Measurements from ENCODE around the gene SEC16A.
"Not testable (repeated sequence)": the region's sequence is repeated elsewhere in the genome, so short reads cannot be mapped to it uniquely, and the experiment has no call there.

The SEC16A gene

DNA sequence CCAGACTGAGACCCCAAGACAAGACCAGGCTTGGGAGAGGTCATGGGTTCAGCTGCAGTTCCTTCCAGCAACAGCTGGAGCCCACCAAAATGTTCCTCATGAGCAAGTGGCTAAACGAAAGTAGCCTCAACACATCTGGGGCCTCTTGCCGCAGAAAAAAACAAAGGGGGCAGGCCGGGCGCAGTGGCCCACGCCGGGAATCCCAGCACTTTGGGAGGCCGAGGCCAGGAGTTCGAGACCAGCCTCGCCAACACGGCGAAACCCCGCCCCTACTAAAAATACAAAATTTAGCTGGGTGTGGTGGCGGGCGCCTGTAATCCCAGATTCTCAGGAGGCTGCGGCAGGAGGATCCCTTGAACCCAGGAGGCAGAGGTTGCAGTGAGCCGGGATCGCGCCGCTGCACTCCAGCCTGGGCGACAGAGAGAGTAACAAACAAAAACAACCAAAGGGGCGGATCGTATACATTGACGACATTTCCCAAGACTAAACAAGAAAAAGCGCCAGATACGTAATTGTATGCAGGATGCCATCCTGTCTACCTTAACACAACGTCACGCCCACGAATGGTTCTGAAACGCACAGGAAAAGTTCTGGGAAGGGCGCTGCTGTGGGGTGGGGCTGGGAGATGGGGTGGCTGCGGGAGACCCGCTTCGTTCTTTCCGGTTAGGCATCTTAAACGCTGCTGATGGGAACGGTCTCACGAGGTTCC, 44.8 kb downstream of the SEC16A start:
- no peak for DNase-seq

- no peak for DNase-seq
These were observed 45.4 kb downstream of the SEC16A start for GRCh38 chr9:136437430-136437829.

- no peak for DNase-seq
These were observed 46.7 kb downstream of the SEC16A start for GRCh38 chr9:136436055-136436634.

DNA sequence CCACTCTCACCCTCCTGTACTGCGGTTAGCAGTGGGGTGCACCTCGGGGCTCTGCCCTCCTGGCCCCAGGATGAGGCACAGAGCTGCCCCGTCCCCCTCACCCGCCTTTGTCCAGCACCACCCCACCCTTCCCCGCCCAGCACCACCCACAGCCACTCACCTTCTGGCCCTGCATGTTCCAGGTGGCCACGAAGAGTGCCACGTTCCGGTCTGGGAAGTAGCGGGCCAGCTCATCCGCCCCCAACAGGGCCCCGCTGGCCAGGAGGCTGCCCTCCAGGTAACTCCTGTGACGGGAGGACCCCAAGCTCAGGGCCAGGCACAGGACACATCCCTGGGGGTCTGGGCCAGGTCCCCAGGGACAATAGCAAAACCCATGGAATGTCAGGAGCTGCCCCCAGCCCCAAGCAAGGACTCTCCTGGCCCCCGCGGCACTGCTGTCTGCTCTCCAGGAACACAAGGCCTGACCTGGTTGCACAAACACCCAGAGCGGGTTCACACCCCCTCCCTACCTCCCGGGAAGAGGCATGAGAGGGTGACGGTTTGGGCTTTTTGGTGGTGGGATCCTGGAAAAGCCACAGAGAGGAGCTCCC, 48.2 kb downstream of the SEC16A start:
- DNase-seq, result no peak

- no peak for DNase-seq
These were observed 48.8 kb downstream of the SEC16A start for GRCh38 chr9:136433849-136434579.

DNA sequence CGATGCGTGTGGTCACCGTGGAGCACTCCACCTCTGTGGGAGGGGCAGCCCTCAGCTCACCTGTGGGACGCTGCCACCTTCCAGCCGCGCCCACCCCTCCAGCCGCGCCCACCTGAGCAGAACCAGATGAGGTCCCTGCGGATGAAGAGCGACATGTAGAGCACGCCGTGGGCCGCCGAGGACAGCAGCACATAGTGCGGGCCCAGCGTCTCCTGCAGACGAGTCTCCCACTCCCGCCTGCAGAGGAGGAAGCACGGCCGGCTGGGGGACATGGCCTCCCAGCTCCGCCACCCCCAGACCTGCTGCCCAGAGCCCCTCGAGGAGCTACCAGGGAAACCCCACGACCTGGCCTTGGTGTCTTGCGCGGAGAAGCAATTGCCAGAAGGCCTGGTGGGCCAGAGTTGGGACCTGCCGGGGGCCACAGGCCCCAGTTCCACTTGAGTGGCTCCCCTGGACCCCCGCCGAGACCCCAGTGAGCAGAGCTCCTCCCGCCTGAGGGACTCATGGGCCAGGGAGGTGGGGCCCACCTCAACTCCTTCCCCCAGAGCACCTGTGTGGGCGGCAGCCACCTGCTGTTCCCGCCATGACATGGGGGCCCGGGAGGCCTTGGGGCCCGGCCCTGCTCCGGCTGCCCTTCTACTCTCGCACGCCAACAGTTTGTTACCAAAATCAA, 49.7 kb downstream of the SEC16A start:
- no peak for DNase-seq

GRCh38 chr9:136432591-136432990, 50.2 kb downstream of the SEC16A start:
- DNase-seq, result no peak

- DNase-seq, result no peak
These were observed 51.0 kb downstream of the SEC16A start for GRCh38 chr9:136431782-136432350.

DNA sequence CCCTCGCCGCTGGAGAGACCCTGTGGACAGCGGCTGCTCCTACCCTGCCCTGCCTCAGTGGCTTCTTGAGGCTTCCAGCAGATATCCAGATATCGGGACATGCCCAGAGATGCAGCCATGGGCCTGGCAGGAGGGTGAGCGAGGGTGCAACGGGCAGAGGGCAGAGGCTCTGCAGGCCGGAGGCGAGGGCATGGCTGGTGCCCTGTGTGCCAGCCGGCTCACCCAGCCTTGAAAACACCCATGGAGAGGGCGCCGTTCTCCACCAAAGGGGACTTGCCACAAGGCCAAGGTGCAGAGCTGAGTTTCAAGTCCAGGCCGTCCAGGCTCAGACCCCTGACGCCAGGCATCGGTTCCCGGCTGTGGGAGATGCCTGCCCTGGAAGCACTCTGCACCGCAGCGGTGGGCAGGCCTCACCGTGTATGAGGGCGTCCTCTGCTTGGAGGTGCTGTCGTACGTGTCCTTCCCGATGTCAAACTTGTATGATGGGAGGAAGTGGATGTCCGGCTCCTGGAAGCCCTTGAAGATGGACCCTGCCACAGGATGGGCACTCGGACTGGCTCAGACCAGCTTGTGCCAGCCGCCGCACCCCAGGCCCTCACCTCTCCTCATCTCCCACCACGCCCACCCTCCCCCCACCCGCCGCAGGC, 52.1 kb downstream of the SEC16A start:
- no peak for DNase-seq

DNA sequence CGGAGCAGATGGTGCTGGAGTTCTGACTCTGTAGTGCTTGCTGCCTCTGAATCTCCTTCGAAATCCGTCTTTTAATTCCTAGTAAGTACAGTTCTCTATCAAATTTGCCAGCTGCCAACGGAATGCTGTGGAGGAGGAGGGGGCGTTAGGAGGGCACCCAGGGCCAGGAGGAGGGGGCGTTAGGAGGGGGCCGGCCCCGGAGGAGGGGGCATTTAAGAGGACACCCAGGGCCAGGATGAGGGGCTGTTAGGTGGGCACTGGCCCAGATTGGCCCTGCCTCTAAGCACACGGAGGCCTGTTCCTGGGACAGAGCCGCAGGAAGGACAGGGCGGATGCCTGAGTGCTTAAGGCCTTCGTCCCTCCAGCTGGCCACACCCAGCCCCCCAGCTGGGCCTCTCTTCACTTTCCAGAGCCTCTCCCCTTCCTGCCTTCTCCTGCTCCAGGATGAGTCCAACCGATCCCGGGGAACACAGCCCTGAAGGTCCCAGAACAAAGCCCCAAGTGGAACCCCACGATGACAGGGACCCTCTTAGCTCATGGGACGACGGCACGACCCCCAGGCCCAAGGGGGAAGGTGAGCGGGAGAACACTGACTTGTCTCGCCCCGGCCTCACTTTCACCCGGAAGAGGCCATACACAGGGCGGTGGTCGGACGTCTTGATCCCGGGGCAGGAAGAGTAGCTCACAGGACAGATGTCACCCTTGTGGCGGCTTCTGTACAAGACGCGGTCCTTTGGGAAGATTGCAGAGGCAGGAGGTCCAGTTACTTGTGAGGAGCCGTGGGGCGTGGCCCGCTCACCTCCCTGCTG, 53.0 kb downstream of the SEC16A start:
- DNase-seq, result no peak

- no peak for DNase-seq
These were observed 53.7 kb downstream of the SEC16A start for GRCh38 chr9:136429075-136429628.

GRCh38 chr9:136426787-136427186, 56.1 kb downstream of the SEC16A start:
- DNase-seq, result no peak

GRCh38 chr9:136425367-136425766, 57.5 kb downstream of the SEC16A start:
- not testable (repeated sequence) for DNase-seq

- DNase-seq, result no peak
These were observed 58.0 kb downstream of the SEC16A start for GRCh38 chr9:136424750-136425362.

DNA sequence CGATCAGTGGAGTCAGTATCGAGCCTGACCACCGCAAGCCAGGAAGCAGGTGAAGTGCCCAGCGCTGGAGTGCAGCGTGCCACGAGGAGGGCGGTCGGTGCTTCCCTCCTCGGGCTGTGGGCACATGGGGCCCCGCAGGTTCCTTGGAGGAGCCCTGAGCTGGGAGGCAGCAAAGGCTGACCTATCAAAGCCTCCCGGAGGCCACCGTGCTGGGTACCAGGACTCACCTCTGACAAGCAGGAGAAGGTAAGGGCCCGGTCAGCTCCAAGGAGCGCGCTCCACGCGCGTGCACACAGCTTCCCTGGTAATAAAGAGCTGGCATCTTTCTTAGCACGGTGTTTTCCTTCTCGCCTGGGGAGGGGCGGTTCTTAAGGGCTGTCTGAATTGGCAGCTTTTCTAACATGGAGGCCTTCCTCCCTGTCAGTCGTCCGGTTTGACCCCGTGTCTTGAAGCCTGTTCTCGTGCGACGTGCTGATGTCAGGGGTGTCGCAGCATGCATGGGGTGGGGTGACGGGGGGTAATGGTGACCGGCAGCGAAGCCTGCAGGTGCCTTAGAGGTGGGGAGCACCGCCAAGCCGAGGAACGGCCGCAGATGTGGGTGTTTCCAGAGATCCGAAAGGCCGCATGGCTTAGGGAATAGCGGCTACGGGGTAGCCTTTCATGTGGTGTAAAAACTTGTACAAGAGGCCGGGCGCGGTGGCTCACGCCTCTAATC, 59.3 kb downstream of the SEC16A start:
- DNase-seq, result no peak

- DNase-seq, result no peak
These were observed 60.0 kb downstream of the SEC16A start for GRCh38 chr9:136422876-136423275.

DNA sequence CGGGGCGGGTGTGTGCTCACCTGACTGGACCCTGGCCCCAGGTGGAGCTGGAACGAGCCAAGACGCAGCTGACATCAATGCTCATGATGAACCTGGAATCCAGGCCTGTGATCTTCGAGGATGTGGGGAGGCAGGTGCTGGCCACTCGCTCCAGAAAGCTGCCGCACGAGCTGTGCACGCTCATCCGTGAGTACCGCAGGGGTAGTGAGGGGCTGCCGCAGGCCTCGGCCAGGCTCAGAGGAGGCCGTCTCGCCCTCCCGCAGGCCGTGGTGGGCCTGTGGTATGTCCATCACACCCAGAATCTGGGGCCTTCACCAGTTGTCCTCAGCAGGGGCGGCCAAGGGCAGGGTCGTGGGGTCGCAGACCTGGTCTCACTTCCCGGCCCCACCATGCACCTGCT, 61.0 kb downstream of the SEC16A start:
- DNase-seq, result no peak

- DNase-seq, result no peak
These were observed 63.8 kb downstream of the SEC16A start for GRCh38 chr9:136419092-136419420.

- DNase-seq, result no peak
These were observed 64.4 kb downstream of the SEC16A start for GRCh38 chr9:136418182-136419091.

Measured in retina (tissue), 1 donor.